LNCAP (cell line): Measurements from ENCODE around the gene CBARP.

Experiments used
- TF ChIP-seq, protein P1 (sequence below): fragments of 450-650 bp; IDR thresholded peaks from 2 replicates; pipeline ENCODE4 v1.5.1; 2017; ENCODE audit warnings: mild to moderate bottlenecking

The CBARP gene

DNA sequence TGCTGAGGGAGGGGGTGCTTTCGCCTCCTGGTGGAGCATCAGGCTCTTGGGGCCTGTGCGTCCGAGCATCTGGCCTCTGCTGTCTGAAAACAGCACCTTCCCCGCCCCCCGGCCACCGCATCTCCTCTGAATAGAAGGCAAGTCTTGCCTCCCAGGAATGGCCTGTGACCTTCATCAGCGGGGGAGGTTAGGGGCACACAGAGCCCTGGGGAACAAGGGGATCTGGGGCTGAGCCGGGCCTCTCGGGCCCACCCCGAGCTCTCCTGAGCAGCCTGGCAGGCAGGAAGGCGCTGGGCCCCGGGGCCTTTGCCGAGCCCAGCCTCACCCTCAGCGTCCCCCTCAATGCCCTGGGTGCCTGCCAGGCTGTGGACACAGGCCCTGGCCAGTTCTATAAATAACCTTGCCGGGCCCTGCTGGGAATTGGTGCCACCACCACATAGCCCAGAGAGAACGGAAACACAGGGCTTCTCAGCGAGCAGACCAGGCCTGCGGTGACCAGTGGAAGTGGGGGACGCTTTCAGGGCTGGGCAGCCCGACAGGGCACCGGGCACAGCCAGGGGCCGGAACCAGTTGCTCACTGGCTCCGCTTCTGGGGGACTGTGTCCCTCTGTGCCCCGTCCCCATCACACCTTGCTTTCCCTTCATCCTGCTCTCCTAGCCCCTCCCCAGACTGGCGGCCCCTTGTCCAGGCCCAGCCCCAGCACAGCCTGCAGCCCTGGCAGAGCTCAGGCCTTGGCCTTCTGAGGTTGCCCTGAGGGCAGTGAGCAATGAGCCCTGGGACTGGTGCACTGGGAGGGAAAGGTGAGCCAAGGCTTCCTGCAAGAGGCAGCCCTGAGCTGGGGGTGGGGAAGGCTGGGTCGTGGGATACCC is 22.7 kb downstream of the CBARP start:
- TF ChIP-seq, protein P1, sequence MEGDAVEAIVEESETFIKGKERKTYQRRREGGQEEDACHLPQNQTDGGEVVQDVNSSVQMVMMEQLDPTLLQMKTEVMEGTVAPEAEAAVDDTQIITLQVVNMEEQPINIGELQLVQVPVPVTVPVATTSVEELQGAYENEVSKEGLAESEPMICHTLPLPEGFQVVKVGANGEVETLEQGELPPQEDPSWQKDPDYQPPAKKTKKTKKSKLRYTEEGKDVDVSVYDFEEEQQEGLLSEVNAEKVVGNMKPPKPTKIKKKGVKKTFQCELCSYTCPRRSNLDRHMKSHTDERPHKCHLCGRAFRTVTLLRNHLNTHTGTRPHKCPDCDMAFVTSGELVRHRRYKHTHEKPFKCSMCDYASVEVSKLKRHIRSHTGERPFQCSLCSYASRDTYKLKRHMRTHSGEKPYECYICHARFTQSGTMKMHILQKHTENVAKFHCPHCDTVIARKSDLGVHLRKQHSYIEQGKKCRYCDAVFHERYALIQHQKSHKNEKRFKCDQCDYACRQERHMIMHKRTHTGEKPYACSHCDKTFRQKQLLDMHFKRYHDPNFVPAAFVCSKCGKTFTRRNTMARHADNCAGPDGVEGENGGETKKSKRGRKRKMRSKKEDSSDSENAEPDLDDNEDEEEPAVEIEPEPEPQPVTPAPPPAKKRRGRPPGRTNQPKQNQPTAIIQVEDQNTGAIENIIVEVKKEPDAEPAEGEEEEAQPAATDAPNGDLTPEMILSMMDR = no peak

DNA sequence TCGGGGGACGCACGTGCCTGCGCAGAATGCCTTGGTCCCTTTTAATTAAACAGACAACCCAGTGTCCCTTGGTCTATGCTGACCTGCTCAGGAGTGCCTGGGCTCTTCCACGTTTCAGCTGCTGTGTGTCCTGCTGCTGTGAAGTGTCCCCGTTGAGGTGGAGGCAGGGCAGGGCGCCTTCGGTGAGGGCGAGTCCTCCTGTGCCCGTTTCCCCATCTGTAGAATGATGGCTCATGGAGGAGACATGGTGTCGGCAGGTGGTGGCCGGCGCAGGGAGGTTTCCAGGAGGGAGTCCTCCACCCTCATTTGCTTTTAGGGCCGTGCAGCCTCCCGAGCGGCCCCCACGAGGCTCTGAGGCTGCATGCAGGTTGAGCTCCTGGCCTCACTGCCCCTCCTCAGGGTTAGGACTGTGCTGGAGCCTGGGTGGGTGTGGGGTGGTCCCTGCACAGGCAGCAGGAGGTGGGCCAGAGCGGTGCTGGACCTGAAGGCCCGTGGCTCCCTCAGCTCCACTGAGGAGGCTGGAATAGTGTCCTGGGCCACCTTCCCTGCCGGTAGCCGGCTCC is 23.4 kb downstream of the CBARP start:
- TF ChIP-seq, protein P1 = no peak

DNA sequence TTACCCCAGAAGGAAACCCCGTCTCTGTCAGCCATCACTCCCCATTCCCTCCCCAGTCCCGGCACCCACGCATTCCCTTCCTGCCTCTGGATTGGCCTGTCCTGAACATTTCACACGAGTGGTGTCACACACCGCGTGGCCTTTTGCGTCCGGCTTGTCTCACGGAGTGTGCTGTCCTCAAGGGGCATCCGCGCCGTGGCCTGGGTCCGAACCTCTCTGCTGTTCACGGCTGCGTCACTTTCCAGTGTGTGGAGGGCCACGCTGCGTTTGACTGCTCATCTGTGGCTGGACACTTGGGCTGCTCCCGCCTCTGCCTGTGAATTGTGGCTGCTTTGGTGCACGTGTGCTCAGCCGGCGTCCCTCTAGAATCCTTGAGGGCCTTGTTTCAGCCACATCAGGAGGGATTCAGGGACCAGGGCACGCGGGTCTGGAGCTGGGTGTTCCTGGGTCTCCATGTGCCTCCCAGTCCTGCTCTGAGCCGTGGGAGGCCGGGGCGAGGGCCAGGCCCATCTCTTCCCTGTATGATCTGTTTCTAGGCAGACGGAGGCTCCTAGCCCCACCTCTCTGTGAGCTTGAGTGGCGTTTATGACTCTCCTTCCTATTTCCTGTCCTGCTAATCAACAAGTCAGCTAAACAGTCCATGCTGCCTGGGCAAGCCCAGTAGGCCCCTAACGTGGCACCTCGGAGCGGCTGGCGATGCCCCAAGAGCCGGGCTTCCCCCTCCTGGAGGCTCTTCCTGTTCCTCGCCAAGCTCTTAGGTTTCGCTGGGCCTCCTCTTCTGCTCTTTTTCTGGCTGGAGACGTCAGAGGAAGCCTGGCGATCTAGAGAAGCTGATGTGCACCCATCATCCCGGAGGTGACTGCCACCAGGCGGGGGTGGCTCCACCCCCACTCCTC is 24.2 kb downstream of the CBARP start:
- TF ChIP-seq, protein P1 = no peak

DNA sequence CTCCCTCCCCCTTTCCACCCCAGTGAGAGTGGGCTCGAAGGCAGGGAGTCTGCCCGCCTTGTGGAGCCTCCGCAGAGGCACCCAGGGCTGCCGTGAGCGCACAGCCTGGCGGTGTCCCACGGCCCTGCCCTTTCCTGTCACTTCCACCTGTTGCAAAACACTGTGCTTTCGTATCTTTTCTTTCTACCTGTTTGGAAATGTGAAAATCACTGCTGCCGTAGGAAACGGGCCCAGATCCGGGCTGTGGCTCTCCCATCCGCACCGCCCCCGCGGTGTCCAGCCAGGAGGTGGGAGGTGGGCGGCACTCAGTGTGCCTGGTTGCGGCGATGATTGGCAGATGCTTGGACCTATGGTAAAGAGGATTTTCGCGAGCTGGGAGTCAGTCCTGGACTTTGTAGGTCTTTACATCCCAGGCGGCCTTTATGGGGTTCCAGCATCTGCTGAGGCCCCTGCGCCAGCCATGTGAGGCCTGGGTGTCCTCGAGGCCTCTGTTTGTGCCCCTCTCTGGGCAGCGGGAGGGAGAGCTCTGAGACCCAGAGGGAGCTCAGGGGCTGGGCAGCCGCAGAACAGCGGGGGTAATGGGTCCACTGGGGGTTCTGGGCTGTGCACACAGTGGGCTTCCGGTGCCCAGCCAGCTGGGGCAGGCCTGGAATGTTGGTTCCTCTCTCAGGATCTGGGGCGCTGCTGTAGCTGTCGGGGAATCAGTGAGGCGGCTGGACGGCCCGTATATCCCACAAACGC is 26.1 kb downstream of the CBARP start:
- TF ChIP-seq, protein P1 = no peak

DNA sequence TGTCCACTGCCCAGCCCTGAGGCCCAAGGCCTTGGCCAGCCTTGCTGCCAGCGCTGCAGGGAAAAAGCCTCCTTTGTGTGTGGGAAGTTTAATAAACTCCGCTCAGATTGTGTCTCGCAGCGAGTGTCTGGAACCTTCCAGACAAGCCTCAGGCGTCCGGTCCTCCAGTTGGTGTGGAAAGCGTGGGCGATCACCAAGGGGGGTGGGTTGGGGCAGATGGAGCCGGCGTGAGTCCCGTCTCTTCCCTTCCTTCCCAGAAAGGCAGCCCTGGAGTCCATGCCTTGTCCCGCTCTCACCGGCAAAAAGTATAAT is 27.6 kb downstream of the CBARP start:
- TF ChIP-seq, protein P1 = no peak

DNA sequence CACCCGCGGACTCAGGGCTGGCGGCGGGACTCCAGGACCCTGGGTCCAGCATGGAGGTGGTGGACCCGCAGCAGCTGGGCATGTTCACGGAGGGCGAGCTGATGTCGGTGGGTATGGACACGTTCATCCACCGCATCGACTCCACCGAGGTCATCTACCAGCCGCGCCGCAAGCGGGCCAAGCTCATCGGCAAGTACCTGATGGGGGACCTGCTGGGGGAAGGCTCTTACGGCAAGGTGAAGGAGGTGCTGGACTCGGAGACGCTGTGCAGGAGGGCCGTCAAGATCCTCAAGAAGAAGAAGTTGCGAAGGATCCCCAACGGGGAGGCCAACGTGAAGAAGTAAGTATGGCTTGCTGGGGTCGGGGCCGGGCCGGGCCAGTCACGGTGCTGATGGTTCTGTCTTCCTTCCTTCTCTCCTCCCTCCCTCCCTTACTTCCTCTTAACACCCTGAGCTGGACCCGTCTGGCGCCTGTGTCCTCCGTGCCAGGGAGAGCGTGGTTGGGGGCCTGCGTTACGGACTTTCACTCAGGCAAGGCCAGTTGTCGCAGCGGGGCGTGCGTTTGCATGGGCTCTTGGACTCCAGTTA is 30.8 kb downstream of the CBARP start:
- TF ChIP-seq, protein P1 = no peak
